Small intestine (tissue), 7 donors: ENCODE results near the gene BHLHE40. TPM values are rescaled to one million over a fixed set of nuclear protein-coding genes. Genes with fewer than 3 reads are reported as not detected.
A peak's percentile ranks its signal among the peaks of the same experiment; 100 is the strongest.

Source experiments
- DNase-seq, 2 donors: peaks; one replicate each; pipeline versions ENCODE4 v3.0.0 to v3.0.0-alpha.2; 2013
- FAIRE-seq: peaks from 2 replicates; lab custom pipeline; 2012; peaks lifted over from hg19 to GRCh38; lab: Jason Lieb, UNC
- H3K27ac ChIP-seq, 3 donors: one replicate each; pipeline ENCODE4 v1.5.1; 2013; ENCODE audit warnings: low read length in 2 of 3, mild to moderate bottlenecking in 2 of 3, control low read depth in 1 of 3, inconsistent platforms in 1 of 3, low read depth in 1 of 3, moderate library complexity in 1 of 3
- H3K27me3 ChIP-seq, 3 donors: one replicate each; pipeline ENCODE4 v1.6.1; 2013; ENCODE audit warnings: low read length in 3 of 3, inconsistent platforms in 1 of 3; ENCODE audit not compliant: control insufficient read depth in 3 of 3, insufficient read depth in 3 of 3
- H3K36me3 ChIP-seq, 3 donors: one replicate each; pipeline ENCODE4 v1.6.1; 2013; ENCODE audit warnings: low read length in 3 of 3, inconsistent platforms in 1 of 3, low read depth in 1 of 3, mild to moderate bottlenecking in 1 of 3, moderate library complexity in 1 of 3; ENCODE audit not compliant: control insufficient read depth in 3 of 3, insufficient read depth in 2 of 3
- H3K4me1 ChIP-seq, 3 donors: one replicate each; pipeline ENCODE4 v1.6.1; 2013; ENCODE audit warnings: low read length in 2 of 3, inconsistent platforms in 1 of 3, low read depth in 1 of 3, mild to moderate bottlenecking in 1 of 3, moderate library complexity in 1 of 3; ENCODE audit not compliant: control insufficient read depth in 3 of 3, insufficient read depth in 2 of 3
- H3K4me3 ChIP-seq, 3 donors: one replicate each; pipeline ENCODE4 v1.5.1; 2013; ENCODE audit warnings: low read length in 3 of 3, control low read depth in 1 of 3, inconsistent platforms in 1 of 3, low read depth in 1 of 3, mild to moderate bottlenecking in 1 of 3, moderate library complexity in 1 of 3
- H3K9me3 ChIP-seq, 2 donors: one replicate each; pipeline ENCODE4 v1.6.1; 2013; ENCODE audit warnings: low read depth in 1 of 2, low read length in 1 of 2; ENCODE audit not compliant: control insufficient read depth in 2 of 2, insufficient read depth in 1 of 2
- WGBS, 3 donors: extraction: QIAGEN DNeasy Blood & Tissue Kit; methylation state at CpG; one replicate each; pipeline ENCODE4 v1.1.7; 2013; 5-methylcytosine and 5-hydroxymethylcytosine counted together
- polyA plus RNA-seq, 4 donors: library from polyadenylated mRNA; stranded (reverse) in 3 of 4; unstranded in 1 of 4; fragments of 200-250 nt in 3 of 4; fragments of 120-200 nt in 1 of 4; gene quantifications; one replicate each; pipeline versions ENCODE4 v1.2.1 to v1.2.3, GENCODE V29; 2013
- donor health status: healthy with polysubstance abuse.
- donor health status: control.
- donor health status: control.
- donor health status: Bipolar disorder and iron deficiency.
- donor health status: healthy.

Gene BHLHE40
- polyA plus RNA-seq, 4 donors: 6.3 to 93.3 (median 19.7) TPM

- Histone ChIP-seq H3K36me3 (no peaks in the 10 kb centered on the region), H3K4me3 (no peak overlapping the region), H3K27ac (no peak overlapping the region), H3K9me3 (no peaks in the 10 kb centered on the region), H3K4me1 (peaks cover 0 to 10% (median 0%) of the 10 kb centered on the region in 3 donors), H3K27me3 (no peaks in the 10 kb centered on the region)
- no peak for DNase-seq
- no peak for FAIRE-seq
- WGBS, 3 donors: 87 to 93% (median 89%) methylated on average over 8 of the region's 8 CpGs
Measured at GRCh38 chr3:4996223-4996765, 17.1 kb downstream of the BHLHE40 start.

GRCh38 chr3:4996771-4997291, 17.6 kb downstream of the BHLHE40 start:
- DNase-seq (peak in 1 of 2 donors; percentile 67), FAIRE-seq (no peak)
- Histone ChIP-seq H3K36me3 (no peaks in the 10 kb centered on the region), H3K27ac (no peak overlapping the region), H3K27me3 (no peaks in the 10 kb centered on the region), H3K4me3 (no peak overlapping the region), H3K4me1 (peaks cover 0 to 13% (median 0%) of the 10 kb centered on the region in 3 donors), H3K9me3 (no peaks in the 10 kb centered on the region)
- 46 to 71% (median 55%) methylated on average over 11 of the region's 11 CpGs for WGBS, 3 donors

GRCh38 chr3:4997946-4998345, 18.7 kb downstream of the BHLHE40 start:
- H3K4me3 ChIP-seq: no peak overlapping the region
- no peaks in the 10 kb centered on the region for H3K9me3 ChIP-seq
- H3K27ac ChIP-seq: no peak overlapping the region
- H3K4me1 ChIP-seq: peaks cover 0 to 17% (median 0%) of the 10 kb centered on the region in 3 donors
- FAIRE-seq (no peak), DNase-seq (no peak)
- H3K27me3 ChIP-seq: no peaks in the 10 kb centered on the region
- H3K36me3 ChIP-seq: no peaks in the 10 kb centered on the region
- 83 to 90% (median 87%) methylated on average over 5 to 7 of the region's 7 CpGs for WGBS, 3 donors

- H3K4me3 ChIP-seq: no peak overlapping the region
- 44 to 54% (median 51%) methylated on average over 6 of the region's 6 CpGs for WGBS, 3 donors
- no peaks in the 10 kb centered on the region for H3K9me3 ChIP-seq
- H3K36me3 ChIP-seq: no peaks in the 10 kb centered on the region
- H3K4me1 ChIP-seq: peaks cover 0 to 17% (median 0%) of the 10 kb centered on the region in 3 donors
- no peak overlapping the region for H3K27ac ChIP-seq
- H3K27me3 ChIP-seq: no peaks in the 10 kb centered on the region
- FAIRE-seq: no peak
- DNase-seq: no peak
Measured at GRCh38 chr3:4999531-5000184, 20.4 kb downstream of the BHLHE40 start.

GRCh38 chr3:5001135-5001534, 21.9 kb downstream of the BHLHE40 start:
- 86 to 89% (median 88%) methylated on average over 4 of the region's 4 CpGs for WGBS, 3 donors
- no peak overlapping the region for H3K4me3 ChIP-seq
- peaks cover 0 to 23% (median 0%) of the 10 kb centered on the region in 3 donors for H3K4me1 ChIP-seq
- H3K27me3 ChIP-seq: no peaks in the 10 kb centered on the region
- H3K27ac ChIP-seq: no peak overlapping the region
- no peaks in the 10 kb centered on the region for H3K9me3 ChIP-seq
- H3K36me3 ChIP-seq: no peaks in the 10 kb centered on the region
- no peak for FAIRE-seq
- DNase-seq: no peak

- no peaks in the 10 kb centered on the region for H3K9me3 ChIP-seq
- no peak for FAIRE-seq
- no peak for DNase-seq
- WGBS, 3 donors: 54 to 74% (median 71%) methylated on average over 1 of the region's 1 CpG
- no peak overlapping the region for H3K27ac ChIP-seq
- H3K4me3 ChIP-seq: no peak overlapping the region
- no peaks in the 10 kb centered on the region for H3K36me3 ChIP-seq
- peaks cover 0 to 18% (median 0%) of the 10 kb centered on the region in 3 donors for H3K4me1 ChIP-seq
- H3K27me3 ChIP-seq: no peaks in the 10 kb centered on the region
Measured at GRCh38 chr3:5001805-5002173, 22.6 kb downstream of the BHLHE40 start.

- WGBS, 3 donors: 68 to 76% (median 69%) methylated on average over 16 of the region's 16 CpGs
- no peaks in the 10 kb centered on the region for H3K36me3 ChIP-seq
- H3K4me1 ChIP-seq: peaks cover 0 to 14% (median 0%) of the 10 kb centered on the region in 3 donors
- DNase-seq (no peak), FAIRE-seq (no peak)
- H3K27ac ChIP-seq: no peak overlapping the region
- H3K9me3 ChIP-seq: no peaks in the 10 kb centered on the region
- H3K4me3 ChIP-seq: no peak overlapping the region
- H3K27me3 ChIP-seq: no peaks in the 10 kb centered on the region
Measured at GRCh38 chr3:5002174-5002870, 23.1 kb downstream of the BHLHE40 start.

GRCh38 chr3:5002871-5003247, 23.6 kb downstream of the BHLHE40 start:
- no peak for DNase-seq
- 90 to 92% (median 91%) methylated on average over 6 of the region's 6 CpGs for WGBS, 3 donors
- Histone ChIP-seq H3K4me1 (peaks cover 0 to 14% (median 0%) of the 10 kb centered on the region in 3 donors), H3K27me3 (no peaks in the 10 kb centered on the region), H3K27ac (no peak overlapping the region), H3K36me3 (no peaks in the 10 kb centered on the region), H3K9me3 (no peaks in the 10 kb centered on the region), H3K4me3 (no peak overlapping the region)
- no peak for FAIRE-seq
